HG02623 (cell line): ENCODE data around the gene MICB.
"Not testable (repeated sequence)": the region's sequence is repeated elsewhere in the genome, so short reads cannot be mapped to it uniquely, and the experiment has no call there.

Experiments used
- ATAC-seq: cut with Tn5 transposase; IDR thresholded peaks from one replicate; pipeline ENCODE4 v1.9.1; 2021; ENCODE audit warnings: moderate library complexity; ENCODE audit not compliant: unreplicated experiment

MICB gene

DNA sequence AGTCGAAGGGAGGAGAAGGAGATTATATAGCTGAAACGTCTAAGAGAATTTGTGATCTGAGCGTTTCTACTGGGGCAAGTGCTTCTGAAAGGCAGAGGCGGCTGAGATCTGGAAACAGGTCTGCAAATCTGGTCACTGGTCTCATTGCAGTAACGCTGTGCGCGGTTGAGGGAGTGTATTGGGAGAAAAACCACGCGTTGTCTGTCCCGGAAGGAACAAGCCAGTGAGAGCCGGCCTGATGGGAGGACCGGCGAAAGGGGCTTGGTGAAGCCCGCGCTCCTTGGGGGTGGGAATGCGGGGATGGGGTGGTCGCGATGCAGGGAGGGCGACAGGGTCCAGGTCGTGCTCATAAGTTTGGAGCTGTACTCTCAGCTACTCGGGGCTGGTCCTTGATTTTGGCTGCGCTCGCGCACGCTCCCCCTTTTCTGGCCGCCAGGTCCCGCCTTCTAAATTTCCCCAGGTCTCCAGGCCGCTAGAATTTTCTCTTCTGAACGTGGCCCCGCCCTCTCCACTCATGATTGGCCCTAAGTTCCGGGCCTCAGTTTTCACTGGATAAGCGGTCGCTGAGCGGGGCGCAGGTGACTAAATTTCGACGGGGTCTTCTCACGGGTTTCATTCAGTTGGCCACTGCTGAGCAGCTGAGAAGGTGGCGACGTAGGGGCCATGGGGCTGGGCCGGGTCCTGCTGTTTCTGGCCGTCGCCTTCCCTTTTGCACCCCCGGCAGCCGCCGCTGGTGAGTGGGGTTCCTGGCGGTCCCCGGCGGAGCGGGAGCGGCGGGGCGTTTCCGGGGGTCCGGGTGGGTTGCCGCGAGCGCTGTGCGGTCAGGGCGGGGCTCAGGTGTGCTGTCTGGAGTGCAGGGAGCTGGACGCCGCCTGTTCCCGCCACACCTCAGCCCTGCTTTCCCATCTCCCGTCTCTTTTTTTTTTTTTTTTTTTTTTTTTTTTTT lies at the start of gene MICB:
Gene MICB, plus strand, starts transcription at position 615 of the 946 bp plus-strand sequence. Its CDS starts 49 bp downstream, at position 664.
- no peak for ATAC-seq

DNA sequence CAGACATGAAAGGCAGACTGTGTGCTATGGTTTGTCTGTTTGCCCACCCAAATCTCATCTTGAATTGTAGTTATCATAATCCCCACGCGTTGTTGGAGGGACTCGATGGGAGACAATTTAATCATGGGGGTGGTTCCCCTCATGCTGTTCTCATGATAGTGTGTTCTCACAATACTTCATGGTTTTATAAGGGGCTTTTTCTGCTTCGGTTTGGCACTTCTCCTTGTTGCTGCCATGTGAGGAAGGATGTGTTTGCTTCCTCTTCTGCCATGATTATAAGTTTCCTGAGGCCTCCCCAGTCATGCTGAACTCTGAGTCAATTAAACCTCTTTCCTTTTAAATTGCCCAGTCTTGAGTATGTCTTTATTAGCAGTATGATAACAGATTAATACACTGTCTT lies 47.2 kb upstream of the MICB start:
- ATAC-seq = no peak

DNA sequence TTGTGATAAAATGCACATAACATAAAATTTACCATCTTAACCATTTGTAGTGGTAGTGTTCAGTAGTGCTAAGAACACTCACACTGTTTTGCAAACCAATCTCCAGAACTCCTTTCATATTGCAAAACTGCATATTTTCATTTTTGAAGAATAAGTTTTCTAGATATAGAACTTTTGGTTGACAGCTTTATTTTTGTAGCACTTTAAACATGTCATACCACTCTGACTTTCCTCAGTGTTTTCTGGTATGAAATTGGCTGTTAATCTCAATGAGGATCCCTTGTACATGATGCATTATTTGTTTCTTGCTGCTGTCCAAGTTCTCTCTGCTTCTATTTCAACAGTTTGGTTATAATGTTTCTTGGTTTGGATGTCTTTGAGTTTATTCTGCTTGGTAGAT lies 45.1 kb upstream of the MICB start:
- no peak for ATAC-seq

DNA sequence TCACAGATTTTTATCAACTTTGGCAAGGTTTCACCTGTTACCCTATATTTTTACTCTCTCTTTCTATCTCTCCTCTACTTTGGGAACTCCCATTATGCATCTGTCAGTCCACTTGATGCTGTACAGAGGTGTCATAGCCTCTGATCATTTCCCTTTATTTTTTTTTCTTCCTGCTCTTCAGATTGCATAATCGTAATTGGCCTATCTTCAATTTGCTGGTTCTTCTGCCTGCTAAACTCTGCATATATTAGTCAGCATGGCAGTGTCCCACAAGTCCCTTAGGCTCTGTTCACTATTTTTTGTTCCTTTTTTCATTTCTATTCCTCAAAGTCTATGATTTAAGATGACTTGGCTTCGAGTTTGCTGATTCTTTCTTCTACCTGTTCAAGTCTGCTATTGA lies 44.7 kb upstream of the MICB start:
- ATAC-seq = no peak

DNA sequence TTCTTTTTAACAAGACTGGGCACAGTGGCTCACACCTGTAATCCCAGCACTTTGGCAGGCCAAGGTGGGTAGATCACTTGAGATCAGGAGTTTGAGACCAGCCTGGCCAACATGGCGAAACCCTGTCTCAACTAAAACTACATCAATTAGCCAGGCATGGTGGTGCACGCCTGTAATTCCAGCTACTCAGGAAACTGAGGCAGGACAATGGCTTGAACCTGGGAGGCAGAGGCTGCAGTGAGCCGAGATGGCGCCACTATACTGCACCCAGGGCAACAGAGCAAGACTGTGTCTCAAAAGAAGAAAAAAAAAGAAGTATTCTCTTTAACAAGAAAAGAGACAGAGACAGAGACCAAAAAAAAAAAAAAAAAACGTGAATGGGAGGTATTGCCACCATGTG lies 38.1 kb upstream of the MICB start:
- not testable (repeated sequence) for ATAC-seq

DNA sequence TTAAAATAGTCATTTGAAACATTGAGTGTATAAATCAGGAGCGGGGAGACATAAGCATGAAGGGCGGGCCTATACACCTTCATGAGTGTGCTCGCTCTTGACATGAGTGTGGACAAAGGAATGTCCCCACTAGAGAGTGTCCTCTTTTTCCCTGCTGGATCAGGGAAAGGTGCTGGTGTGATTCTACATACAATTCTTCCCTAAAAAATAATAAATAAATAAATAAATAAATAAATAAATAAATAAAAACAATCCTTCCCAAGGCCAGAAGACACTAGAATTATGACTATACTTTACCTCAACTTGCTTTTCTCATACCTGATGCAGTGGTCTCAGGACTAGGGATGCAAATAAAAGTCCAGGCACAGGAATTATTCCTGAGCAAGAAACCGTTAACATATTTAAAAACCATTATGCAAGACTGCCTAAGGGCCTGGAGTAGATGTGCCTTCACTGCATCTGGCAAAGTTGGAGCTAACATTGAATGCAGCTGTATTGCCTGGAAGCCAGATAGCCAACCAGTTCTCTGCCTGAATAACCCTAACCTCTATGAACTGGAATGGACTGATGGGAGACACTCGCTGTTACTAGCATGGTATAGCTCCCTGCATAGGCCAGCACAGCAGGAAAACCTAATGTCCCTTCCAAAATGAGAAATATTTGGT lies 37.5 kb upstream of the MICB start:
- ATAC-seq = no peak

DNA sequence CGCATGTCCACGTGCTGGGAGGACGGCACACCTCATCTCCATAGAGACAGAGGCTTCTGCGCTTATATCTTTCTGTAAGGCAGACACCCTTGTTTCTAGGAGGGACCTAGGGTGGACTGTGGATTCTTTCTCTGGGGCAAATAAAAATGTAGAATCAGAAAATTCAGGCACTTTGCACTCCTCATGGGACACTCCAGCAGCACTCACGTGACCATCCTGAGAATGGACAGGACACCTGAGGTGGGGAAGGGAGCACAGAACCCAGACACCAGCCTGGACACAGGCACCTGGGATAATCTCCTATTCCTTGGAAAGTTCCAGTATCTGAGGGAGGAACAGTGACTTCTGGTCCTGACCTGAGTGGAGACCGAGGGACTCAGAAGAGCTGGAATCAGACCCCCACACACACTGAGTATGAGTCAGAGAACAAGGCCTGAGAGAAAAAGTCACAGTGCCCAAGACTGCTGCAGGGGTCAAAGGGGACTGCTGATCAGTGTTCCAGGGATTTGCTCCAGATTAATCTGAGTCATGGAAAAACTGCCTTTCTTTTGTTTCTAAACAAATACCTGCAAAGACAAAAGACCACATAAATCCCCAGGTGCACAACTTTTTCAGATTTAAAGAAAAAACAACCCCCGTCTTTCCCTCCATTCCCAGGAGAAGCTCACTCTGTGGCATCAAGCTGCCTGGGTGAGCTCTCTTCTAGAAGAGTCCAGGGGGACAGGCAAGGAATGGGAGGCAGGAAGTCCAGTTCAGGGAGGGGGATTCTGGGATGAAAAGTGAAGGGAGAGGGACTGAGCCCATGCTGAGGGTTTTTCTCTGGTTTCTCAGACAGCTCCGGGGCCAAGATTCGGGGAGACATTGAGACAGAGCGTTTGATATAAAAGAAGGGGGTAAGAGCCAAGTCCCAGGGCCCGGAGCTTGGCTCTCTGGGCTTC lies 35.6 kb upstream of the MICB start:
- no peak for ATAC-seq

DNA sequence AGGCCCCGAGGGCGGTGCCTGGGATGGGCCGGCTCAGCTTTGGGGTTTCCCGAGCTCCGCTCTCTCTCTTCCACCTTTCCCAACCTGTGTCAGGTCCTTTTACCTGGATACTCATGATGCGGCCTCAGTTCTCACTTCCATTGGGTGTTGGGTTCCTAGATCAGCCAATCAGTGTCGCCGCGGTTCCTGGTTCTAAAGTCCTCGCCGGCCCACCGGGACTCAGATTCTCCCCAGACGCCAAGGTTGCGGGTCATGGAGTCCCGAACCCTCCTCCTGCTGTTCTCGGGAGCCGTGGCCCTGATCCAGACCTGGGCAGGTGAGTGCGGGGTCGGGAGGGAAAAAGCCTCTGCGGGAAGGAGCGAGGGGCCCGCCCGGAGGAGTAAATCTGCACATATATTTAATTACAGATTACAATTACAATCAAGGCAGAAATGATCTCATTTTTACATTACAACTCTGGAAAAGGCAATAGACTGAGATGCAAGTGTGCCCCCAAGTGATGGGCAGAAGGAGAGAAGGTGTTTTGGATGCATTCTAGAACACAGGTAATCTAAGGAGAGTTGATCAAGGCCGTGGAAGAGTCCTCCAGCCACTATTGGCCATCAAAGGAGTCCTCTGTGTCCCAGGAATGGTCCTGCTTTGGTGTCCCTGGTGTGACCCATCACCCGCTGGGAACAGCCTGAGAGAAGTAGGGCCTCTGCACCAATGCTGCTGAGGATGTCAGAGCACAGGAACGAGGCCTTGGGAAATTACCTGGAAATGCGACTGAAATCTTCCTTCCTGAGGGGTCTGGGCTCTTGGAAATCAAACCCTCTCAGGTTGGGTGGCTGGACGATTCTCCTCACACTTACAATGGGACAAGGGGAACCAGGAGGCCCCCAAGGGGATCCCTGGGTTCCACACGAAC lies 34.7 kb upstream of the MICB start:
- ATAC-seq = peak; percentile 90

DNA sequence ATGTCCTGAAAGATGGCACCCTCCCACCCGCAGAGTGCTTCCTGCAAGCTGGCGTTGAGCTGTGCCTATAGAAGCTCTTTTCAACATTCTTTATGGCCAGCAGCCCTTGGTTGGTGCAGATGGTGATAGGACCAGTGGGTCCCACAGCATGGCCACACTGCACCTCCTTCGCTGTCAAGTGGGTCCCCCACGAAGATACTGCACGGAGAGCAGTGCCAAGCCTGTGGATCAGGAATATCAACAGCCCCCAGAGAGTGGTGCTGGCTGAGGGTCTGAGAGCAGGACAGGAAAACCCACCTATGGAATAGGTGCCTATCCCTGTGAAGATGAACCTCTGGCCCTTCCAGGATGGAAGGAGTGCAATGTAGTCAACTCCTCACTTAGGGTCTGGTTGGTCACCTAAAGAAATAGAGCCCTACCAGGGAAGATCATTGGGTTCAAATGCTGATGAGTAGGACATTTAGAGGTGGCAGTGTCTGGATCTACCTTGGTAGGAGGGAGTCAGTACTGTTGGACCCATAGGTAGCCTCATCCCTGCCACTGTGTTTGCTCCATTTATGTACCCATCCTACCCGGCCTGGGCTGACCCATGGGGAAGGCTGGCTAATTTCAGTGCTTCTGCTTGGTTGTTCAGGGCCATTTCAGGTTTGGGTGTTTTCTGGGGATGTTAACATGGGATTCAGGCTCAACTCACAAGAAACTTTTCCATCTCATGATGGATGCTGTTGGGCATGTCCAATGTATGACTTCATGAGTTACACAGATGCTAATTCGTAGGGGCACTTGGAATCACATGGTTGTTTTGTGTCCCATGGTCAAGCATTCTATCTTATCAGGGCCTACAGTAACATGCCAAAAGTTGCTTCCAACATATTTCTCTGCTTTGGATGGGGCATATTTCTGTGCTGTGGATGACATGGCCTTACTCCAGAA lies 33.4 kb upstream of the MICB start:
- no peak for ATAC-seq

DNA sequence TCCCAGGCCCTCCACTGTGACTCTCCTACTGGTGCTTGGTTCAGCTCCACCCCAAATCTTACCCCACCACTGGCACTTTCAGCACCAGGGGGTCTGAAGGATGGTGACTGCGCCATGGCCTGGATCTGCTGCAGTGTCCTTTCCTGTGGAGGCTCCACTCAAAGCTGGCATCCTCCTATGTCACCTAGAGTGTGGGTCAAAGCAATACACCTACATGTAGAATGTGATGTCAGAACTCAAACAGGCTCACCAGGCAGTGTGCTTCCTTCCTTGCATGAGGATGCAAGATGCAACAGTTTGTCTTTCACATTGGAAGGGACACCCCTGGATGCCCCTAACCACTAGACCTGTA lies 32.8 kb upstream of the MICB start:
- ATAC-seq = no peak

DNA sequence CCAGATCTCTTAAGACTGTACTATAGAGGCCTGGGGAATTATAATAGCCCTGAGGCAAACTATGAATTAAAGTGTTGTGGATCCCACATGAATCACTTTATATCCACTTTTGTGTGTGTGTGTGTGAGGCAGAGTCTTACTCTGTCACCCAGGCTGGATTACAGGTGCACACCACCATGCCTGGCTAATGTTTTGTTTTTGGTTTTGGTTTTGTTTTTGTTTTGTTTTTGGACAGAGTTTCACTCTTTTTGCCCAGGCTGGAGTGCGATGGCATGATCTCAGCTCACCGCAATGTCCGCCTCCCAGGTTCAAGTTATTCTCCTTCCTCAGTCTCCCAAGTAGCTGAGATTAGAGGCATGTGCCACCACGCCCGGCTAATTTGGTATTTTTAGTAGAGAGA lies 32.2 kb upstream of the MICB start:
- ATAC-seq = no peak

DNA sequence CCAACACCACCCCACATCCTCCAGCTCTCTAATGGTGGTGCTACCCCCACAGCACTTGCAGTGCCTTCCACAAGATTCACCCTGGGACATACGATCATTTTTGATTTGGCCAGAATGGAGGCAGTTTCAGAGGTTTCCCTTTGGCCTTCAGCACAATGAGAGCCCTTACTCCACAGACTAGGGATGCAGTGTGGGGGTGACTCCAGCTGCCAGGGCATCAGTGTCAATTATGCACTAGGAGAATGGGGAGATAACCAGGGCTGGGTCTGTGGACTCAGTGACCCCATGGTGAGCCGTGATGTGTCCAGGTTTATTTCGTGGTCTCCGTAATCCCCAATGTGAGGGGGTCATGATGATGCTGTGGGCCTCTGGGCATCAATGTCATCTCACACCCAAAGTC lies 31.5 kb upstream of the MICB start:
- no peak for ATAC-seq

DNA sequence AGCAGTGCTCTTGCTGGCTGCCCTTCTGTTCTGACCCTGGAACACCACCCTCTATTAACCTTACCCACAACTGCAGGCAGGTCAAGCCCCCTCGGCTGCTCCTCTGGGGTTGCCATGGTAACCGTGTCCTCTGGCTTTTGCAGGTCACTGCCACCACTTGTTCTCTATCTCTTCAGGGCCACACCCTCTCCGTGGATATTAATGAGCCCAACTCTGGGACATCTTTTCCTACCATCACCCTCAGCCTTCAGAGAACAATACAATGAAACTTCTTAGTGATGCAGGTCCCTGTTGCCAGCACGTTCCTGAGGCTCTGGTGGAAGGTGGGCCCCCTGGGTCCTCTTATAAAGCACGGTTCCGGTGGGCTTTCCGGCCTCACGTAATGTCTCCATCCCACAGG lies 30.8 kb upstream of the MICB start:
- ATAC-seq = no peak

DNA sequence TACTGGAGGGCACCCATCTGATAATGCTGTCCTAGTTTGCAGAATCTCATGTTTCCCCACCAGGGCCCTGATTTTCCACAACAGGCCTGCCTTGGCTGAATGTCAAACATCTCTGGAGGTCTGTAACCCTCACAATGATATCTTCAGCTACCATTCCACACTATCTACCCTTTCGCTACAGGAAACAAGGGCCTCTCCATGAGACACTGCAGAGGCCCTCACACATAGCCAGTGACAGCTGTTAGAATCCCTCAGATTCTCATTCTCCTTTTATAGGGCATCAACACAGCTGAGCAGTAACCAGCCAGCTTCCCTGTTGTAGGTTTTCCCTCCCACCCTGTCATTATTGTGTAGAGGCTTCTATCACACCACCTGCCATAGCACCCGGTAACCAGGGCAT lies 29.6 kb upstream of the MICB start:
- ATAC-seq = no peak

DNA sequence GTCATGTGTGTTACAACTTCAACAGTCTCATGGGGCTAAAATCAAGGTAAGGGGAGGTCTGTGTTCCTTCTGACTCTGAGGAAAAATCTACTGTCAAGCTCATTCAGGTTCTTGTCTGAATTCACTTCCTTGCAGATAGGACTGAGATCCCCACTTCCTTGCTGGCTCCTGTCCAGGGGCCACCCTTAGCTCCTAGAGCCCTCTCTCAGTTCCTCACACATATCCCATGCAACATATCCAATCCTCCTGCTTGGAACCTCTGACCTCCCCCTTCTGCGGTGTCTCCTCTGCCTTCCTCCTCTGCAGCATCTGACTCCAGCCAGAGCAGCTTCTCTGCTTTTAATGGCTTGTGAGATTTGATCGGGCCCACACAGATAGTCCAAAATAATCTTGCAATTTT lies 27.1 kb upstream of the MICB start:
- ATAC-seq = no peak

DNA sequence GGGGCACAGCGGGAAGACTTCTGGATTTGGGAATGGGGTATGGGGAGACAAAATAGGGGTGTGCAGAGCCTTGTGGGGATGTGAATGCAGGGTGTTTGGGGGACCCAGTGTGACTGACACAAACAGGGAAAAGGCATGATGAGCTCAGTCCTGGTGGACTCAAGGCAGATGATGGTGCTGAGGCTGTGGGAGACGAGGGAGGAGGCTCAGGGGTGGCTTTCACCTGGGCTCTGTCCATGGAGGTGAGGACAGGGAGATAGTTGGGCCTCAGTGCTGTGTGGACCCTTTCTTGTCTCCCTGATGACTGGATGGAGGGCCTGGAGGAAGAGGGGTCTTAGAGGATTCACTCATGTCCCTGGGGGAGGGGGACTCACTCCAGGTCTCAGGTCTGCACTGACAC lies 26.2 kb upstream of the MICB start:
- no peak for ATAC-seq

DNA sequence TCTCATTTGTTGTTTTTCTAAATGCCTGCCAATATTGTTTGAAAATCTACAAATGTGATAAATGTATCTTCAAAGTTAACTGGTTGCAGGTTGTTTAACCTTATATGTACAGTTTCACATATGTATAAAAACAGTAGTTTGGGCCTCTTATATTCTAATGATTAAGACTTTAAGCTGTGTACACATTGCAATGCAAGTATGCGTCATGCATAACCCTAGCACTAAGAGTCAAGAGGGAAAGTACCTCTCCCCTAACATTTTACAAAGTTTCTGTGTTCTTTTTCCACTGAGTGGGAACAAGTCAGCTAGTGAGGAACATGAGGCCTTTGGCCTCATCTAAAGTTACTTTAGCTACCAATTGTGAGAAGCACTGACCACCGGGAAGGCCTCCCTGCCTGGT lies 25.7 kb upstream of the MICB start:
- ATAC-seq = no peak

DNA sequence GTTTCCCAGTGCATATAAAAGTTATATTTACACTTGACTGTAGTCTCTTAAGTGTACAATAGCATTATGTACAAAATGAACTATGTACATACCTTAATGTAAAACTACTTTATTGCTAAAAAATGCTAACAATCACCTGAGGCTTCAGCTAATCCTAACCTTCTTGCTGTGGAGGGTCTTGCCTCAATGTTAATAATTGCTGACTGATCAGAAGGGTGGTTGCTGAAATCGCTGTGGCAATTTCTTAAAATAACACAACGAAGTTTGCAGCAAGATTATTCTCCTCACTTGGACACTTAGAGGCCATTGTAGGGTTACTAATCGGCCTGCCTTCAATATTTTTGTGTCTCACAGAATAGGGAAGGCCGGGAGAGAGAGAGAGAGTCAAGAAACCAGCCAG lies 24.7 kb upstream of the MICB start:
- no peak for ATAC-seq
